Measurements from ENCODE around the gene LAMA3. TPM values are rescaled to one million over a fixed set of nuclear protein-coding genes. Genes with fewer than 3 reads are reported as not detected.

LAMA3 gene
- total RNA-seq, 1 donor from 2014 or later = 0.47 TPM

DNA sequence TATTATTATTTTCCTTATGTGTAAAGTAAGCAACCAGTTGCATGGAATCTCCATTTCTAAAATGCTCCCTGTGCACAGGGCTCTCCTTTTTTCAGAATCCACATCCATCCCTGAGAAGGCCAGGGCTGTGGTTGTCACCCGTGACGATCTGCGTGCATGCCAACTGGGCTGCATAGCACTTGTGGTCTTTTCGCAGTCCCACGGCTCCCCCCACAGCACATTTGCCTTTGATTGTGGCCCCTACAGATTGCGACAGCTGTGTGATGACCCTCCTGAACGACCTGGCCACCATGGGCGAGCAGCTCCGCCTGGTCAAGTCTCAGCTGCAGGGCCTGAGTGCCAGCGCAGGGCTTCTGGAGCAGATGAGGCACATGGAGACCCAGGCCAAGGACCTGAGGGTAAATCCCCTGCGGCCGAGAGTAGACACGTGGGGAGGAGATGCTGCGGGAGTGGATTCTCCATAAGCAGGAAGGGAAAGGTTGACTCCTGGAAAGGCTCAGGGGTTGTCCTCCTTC lies 205.5 kb downstream of the LAMA3 start:
- Histone ChIP-seq H3K36me3 (no peaks in the 10 kb centered on the region), H4K20me1 (ENCODE audit: low read depth) (no peaks in the 10 kb centered on the region), H3K27me3 (no peaks in the 10 kb centered on the region), H3K4me1 (no peaks in the 10 kb centered on the region), H3K9ac (no peak overlapping the region), H3K27ac (no peak overlapping the region), H3K4me3 (no peak overlapping the region), H3K9me3 (ENCODE audit: low read depth) (no peaks in the 10 kb centered on the region), H3F3A (ENCODE audit: low read depth) (no peaks in the 10 kb centered on the region), H3K79me2 (ENCODE audit: low read depth) (no peaks in the 10 kb centered on the region), H3K4me2 (no peak overlapping the region), H2AFZ (replicated peaks) (no peak overlapping the region)
- H3K9me3 Mint-ChIP-seq = no peaks in the 10 kb centered on the region
- H3K27me3 Mint-ChIP-seq (ENCODE audit: insufficient read depth, low read depth) = peaks cover 2% of the 10 kb centered on the region
- H3K4me1 Mint-ChIP-seq = no peaks in the 10 kb centered on the region
- H3K4me3 Mint-ChIP-seq = no peak overlapping the region
- H3K27ac Mint-ChIP-seq = no peak overlapping the region
- no peaks in the 10 kb centered on the region for H3K36me3 Mint-ChIP-seq
- no peak for DNase-seq (ENCODE audit: low spot score)
- no peak for TF ChIP-seq EZH2 (IDR thresholded peaks at IDR 0.05)
- TF ChIP-seq, protein P1, sequence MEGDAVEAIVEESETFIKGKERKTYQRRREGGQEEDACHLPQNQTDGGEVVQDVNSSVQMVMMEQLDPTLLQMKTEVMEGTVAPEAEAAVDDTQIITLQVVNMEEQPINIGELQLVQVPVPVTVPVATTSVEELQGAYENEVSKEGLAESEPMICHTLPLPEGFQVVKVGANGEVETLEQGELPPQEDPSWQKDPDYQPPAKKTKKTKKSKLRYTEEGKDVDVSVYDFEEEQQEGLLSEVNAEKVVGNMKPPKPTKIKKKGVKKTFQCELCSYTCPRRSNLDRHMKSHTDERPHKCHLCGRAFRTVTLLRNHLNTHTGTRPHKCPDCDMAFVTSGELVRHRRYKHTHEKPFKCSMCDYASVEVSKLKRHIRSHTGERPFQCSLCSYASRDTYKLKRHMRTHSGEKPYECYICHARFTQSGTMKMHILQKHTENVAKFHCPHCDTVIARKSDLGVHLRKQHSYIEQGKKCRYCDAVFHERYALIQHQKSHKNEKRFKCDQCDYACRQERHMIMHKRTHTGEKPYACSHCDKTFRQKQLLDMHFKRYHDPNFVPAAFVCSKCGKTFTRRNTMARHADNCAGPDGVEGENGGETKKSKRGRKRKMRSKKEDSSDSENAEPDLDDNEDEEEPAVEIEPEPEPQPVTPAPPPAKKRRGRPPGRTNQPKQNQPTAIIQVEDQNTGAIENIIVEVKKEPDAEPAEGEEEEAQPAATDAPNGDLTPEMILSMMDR (IDR thresholded peaks at IDR 0.05) = no peak
- no peak for TF ChIP-seq EZH2phosphoT487 (IDR thresholded peaks at IDR 0.05)

DNA sequence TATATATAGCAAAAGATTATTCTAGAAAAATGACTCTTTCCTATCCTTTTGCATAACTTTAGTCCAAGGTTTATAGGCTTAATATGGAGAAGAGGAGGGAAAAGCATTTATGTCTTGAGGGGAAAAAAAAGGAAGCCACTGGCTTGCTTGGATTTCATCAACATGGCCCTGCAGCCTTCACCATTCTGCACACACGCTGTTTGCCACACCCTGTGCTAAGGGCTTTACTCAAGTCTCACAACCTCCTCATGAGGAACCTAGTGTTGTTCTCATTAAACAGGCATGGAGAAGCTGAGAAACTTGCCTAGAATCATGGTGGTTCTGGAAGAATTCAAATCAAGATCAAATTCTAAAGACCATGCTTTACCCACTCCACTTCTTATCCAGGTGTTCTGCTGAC lies 208.0 kb downstream of the LAMA3 start:
- Histone ChIP-seq H3K4me3 (no peak overlapping the region), H3K27me3 (no peaks in the 10 kb centered on the region), H4K20me1 (ENCODE audit: low read depth) (no peaks in the 10 kb centered on the region), H3K4me2 (no peak overlapping the region), H3K36me3 (no peaks in the 10 kb centered on the region), H3K4me1 (no peaks in the 10 kb centered on the region), H3K79me2 (ENCODE audit: low read depth) (no peaks in the 10 kb centered on the region), H3K9me3 (ENCODE audit: low read depth) (no peaks in the 10 kb centered on the region), H2AFZ (replicated peaks) (no peak overlapping the region), H3K27ac (no peak overlapping the region), H3K9ac (no peak overlapping the region), H3F3A (ENCODE audit: low read depth) (no peaks in the 10 kb centered on the region)
- Mint-ChIP-seq H3K4me1 (peaks cover 9% of the 10 kb centered on the region), H3K27me3 (ENCODE audit: insufficient read depth, low read depth) (peaks cover 2% of the 10 kb centered on the region), H3K27ac (no peak overlapping the region), H3K4me3 (no peak overlapping the region), H3K9me3 (no peaks in the 10 kb centered on the region), H3K36me3 (no peaks in the 10 kb centered on the region)
- no peak for DNase-seq (ENCODE audit: low spot score)
- TF ChIP-seq EZH2phosphoT487 (IDR thresholded peaks at IDR 0.05) = no peak
- TF ChIP-seq EZH2 (IDR thresholded peaks at IDR 0.05) = no peak

DNA sequence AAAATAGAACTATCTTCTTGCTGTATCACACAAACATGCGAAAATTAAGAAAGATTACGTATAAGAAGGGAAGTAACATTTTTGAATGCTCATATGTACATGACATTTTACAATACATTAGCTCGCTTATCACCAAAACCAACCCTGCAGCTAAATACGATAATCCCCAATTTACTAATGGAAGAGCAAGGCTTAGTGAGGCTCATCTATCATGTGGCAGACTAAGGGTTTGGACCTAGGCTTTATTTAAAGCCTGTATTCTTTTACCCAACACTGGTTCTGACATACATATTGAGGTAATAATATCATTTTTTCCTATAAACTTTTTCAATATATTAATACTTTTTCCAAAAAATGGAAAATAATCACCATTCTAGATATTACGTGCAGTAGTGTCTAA lies 208.5 kb downstream of the LAMA3 start:
- Histone ChIP-seq H3K4me1 (no peaks in the 10 kb centered on the region), H3K27me3 (no peaks in the 10 kb centered on the region), H3K4me2 (no peak overlapping the region), H3K79me2 (ENCODE audit: low read depth) (no peaks in the 10 kb centered on the region), H3F3A (ENCODE audit: low read depth) (no peaks in the 10 kb centered on the region), H3K36me3 (no peaks in the 10 kb centered on the region), H3K27ac (no peak overlapping the region), H4K20me1 (ENCODE audit: low read depth) (no peaks in the 10 kb centered on the region), H3K4me3 (no peak overlapping the region), H3K9me3 (ENCODE audit: low read depth) (no peaks in the 10 kb centered on the region), H2AFZ (replicated peaks) (no peak overlapping the region), H3K9ac (no peak overlapping the region)
- Mint-ChIP-seq H3K4me3 (no peak overlapping the region), H3K36me3 (no peaks in the 10 kb centered on the region), H3K27me3 (ENCODE audit: insufficient read depth, low read depth) (peaks cover 2% of the 10 kb centered on the region), H3K27ac (no peak overlapping the region), H3K4me1 (peaks cover 9% of the 10 kb centered on the region), H3K9me3 (no peaks in the 10 kb centered on the region)
- TF ChIP-seq EZH2phosphoT487 (IDR thresholded peaks at IDR 0.05) (no peak), EZH2 (IDR thresholded peaks at IDR 0.05) (no peak)
- TF ChIP-seq, protein P1 (IDR thresholded peaks at IDR 0.05) = no peak
- no peak for DNase-seq (ENCODE audit: low spot score)

DNA sequence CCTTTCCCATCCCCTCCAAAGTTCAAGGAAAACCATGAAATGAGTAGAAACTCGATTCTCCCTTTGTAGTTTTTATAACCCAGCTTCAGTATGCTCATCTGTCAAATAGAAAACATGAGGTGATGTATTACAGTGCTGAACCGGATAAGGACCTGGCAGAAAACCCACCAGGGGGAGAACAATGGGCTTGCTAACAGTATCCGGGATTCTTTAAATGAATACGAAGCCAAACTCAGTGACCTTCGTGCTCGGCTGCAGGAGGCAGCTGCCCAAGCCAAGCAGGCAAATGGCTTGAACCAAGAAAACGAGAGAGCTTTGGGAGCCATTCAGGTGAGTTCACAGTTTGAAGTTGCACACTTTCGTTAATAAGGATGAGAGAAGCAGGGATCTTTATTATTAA lies 211.7 kb downstream of the LAMA3 start:
- Histone ChIP-seq H3K4me2 (no peak overlapping the region), H3K27me3 (no peaks in the 10 kb centered on the region), H3K36me3 (no peaks in the 10 kb centered on the region), H2AFZ (replicated peaks) (no peak overlapping the region), H3K9me3 (ENCODE audit: low read depth) (no peaks in the 10 kb centered on the region), H4K20me1 (ENCODE audit: low read depth) (no peaks in the 10 kb centered on the region), H3F3A (ENCODE audit: low read depth) (no peaks in the 10 kb centered on the region), H3K4me1 (no peaks in the 10 kb centered on the region), H3K79me2 (ENCODE audit: low read depth) (no peaks in the 10 kb centered on the region), H3K27ac (no peak overlapping the region), H3K9ac (no peak overlapping the region), H3K4me3 (no peak overlapping the region)
- Mint-ChIP-seq H3K27me3 (ENCODE audit: insufficient read depth, low read depth) (no peaks in the 10 kb centered on the region), H3K9me3 (no peaks in the 10 kb centered on the region), H3K4me1 (peaks cover 9% of the 10 kb centered on the region), H3K4me3 (no peak overlapping the region), H3K36me3 (no peaks in the 10 kb centered on the region), H3K27ac (no peak overlapping the region)
- TF ChIP-seq EZH2phosphoT487 (IDR thresholded peaks at IDR 0.05) (no peak), EZH2 (IDR thresholded peaks at IDR 0.05) (no peak)
- TF ChIP-seq, protein P1 (IDR thresholded peaks at IDR 0.05) = no peak
- no peak for DNase-seq (ENCODE audit: low spot score)

All from neural progenitor cell (in vitro differentiated cells).